Stimulated activated CD4-positive, alpha-beta T cell treated with anti-CD3 and anti-CD28 coated beads, Interleukin-1b, Interleukin-23, amount 100 ng/mL, for 1 hour (primary cell): ENCODE results near the gene PRKCA.
A peak's percentile ranks its signal among the peaks of the same experiment; 100 is the strongest.

Source experiments
- DNase-seq, 2 donors: peaks; one replicate each; pipeline ENCODE4 v3.0.0-alpha.2; 2020; ENCODE audit warnings: low read depth in 2 of 2

Gene PRKCA

DNA sequence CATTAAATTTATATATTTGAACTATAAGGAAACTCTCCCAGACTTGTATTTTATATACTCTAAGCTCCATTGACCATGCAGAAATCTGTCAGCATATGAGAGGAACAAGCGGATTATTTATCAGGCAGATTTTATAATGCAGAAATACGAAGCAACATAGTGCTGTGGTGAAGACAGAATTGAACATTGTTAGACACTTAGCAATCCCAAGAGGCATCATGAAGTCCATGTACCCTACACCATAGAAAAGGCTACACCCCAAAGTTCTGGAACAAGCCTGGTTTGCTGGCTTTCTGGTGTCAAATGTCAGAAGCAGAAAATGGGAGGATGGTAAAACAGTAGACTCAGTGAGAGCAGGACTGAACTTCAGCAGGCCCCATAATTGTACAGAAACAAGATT is 241.1 kb downstream of the PRKCA start:
- no peak for DNase-seq

DNA sequence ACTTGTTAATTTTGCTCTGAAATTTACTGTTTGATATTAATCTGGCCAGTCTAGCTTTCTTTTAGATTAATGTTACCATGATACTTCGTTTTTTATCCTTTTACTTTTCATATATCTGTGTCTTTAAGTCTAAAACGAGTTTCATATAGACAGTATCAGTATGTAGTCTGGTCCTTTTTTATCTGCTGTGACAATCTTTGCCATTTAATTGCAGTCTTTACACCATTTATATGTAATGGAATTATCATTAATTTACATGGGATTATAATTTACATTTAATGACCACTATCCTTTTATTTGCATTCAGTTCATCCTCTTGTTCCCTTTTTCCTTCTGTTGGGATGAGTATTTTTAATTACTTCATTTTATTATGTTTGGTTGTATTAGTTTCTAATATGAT is 243.5 kb downstream of the PRKCA start:
- no peak for DNase-seq

DNA sequence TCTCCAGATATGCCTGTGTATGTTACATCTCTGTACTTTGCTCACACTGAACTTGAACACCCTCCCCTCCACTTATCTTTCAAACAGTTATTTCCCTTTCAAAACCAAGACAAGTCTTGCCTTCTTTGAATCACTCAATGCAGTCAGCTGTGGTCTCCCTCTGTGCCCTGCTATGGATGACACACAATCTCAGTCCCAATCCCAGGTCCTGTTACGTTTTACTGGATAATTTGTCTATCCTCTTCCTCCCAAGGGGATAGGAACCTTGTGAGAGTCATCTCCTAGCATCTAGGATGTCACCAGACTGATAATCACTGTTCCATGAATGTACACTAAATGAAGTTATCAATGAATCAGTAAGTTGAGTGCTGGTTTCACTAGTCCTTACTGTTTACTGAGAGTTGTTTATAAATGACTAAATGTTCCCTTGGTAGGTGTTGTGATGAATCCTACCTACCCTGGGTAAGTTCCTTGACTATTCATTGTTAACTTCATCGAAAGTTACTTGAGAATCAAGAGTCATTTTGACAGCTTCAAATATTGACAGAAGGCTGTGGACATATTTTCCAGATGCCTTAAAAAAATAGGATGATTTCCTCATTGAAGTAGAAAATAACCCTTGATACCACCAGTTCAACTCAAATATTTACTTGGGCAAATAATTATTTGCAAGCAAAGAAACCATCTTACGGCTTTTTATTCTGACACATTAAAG is 244.9 kb downstream of the PRKCA start:
- DNase-seq = no peak

DNA sequence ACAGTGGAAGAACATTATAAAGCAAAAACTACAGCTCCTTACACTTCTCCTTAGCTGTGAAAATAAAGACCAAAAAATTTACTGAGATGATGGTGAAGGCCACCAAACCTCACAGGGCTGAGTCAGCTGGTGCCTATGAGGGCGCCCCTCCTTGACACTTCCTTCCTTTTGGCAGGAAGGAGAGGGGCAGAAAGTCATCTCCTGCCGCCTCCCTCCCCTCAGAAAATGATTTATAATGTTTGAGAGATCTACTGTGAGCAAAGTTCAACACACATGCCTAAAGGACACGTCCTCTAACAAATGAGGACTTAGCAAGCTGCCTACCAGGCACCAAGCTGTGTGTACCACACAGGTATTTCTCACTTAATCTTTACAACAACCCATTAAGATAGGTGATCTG is 245.7 kb downstream of the PRKCA start:
- DNase-seq = no peak

DNA sequence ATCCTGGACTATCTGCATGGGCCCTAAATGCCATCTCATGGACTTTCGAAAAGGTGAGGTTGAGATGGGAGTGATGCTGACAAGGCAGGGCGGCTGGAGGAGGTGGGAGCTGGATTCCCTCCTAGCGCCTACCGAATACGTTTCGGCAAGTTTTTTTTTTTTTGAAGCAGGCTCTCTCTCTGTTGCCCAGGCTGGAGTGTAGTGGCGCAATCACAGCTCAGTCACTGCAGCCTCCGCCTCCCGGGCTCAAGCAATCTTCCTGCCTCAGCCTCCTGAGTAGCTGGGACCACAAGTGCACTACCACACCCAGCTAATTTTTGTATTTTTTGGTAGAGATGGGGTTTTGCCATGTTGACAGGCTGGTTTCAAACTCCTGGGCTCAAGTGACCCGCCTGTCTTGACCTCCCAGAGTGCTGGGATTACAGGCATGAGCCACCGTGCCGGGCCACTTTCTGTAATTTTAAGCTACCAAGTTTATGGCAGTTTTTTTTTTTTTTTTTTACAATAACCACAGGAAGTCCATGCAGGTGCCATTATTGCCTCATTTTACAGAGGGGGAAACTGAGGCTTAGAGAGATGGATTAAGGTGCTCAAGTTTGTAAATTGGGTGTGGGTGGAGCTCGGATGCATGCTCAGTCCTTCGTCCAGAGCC is 246.4 kb downstream of the PRKCA start:
- no peak for DNase-seq

- DNase-seq = no peak
Observed at GRCh38 chr17:66549311-66549704, 246.9 kb downstream of the PRKCA start.

GRCh38 chr17:66549731-66550207 is 247.4 kb downstream of the PRKCA start:
- DNase-seq = no peak

- DNase-seq = no peak
Observed at GRCh38 chr17:66551839-66552238, 249.4 kb downstream of the PRKCA start.

DNA sequence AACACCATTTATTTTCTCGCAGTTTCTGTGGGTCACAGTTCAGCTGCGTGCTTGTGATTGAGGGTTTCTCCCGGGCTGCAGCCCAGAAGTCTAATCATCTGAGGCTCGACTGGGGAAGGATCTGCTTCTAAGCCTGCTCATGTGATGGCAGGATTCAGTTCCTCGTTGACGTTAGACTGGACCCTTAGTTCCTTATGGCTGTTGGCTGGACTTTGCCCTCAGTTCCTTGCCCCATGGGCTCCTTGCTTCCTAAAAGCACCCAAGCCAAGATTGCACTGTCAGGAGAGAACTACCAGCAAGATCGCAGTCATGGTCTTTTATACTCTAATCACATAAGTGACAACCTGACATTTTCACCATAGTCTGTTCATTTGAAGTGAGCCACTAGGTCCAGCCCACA is 250.0 kb downstream of the PRKCA start:
- no peak for DNase-seq

DNA sequence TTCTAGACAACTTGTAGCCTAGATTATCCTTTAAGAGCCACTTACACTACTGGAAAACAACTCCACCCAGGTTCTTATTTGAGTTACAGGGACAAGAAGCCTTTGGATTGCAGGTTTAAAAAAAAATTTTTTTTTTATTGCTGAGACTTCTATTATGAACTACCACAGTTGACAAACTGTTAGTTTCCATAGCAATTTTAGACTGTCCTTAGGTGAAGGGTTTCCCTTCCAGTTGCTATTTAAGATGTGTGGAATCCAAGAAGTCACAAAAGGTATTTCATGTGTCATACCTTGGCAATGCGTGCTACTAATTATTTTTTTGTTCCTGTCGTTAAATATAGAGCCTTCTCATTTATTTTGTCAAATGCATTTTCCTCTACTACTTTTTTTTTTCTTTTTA is 253.2 kb downstream of the PRKCA start:
- no peak for DNase-seq

- DNase-seq = no peak
Observed at GRCh38 chr17:66557200-66557599, 254.8 kb downstream of the PRKCA start.

DNA sequence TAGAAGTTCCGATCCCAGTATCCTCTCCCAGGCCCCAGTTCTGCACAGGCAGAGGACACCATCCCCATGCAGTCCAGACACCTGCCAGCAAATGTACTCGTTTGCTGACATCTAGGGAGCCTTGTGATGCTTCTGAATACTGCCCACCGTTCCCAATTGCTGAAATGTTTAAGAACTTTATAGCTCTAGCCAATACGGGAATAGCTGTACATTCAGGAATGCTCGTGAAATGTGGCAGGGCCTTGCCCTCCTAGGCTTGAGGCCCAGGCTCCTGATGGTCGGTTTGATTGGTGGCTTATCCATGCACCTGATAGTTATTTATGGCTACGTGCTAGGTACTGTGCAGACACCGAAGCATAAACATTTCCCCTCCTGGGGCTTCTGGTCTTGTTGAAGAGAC is 255.5 kb downstream of the PRKCA start:
- no peak for DNase-seq

DNA sequence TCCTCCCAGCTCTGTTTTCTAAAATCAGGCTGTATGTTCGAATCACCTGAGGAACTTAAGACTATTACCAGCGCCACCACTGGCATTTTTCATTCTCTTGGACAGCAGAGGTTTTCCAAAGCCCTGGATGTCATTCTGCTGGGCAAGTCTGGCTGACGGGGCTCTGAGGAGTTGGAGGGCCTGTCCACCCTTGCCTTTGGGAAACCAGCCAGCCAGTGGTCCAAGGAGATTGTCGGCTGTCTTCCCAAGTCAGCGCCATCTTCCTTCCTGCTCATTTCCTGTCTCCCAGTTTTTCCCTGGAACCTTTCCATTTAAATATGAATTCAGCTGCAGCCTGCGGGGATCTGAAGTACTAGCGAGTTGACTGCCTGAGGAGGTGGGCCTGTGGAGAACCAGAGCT is 258.3 kb downstream of the PRKCA start:
- no peak for DNase-seq

DNA sequence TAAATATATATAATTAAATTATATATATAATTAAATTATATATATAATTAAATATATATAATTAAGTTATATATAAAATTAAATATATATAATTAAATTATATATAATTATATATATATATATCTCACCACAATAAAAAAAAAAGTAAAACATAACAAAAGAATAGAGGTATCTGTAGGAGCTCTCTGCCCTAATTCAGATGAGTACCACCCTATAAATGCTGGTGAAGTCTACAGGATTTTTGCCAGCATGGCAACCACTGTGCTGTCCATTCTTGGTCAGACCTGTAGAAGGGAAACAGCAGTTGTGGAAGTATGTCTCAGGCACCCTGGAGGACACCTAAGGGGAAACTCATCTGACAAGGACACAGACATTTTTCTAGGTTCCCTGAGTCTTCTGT is 259.7 kb downstream of the PRKCA start:
- DNase-seq = no peak

- no peak for DNase-seq
Observed at GRCh38 chr17:66564992-66565465, 262.6 kb downstream of the PRKCA start.

GRCh38 chr17:66567234-66568170 is 265.1 kb downstream of the PRKCA start:
- peak; percentile 70 to 72 for DNase-seq

DNA sequence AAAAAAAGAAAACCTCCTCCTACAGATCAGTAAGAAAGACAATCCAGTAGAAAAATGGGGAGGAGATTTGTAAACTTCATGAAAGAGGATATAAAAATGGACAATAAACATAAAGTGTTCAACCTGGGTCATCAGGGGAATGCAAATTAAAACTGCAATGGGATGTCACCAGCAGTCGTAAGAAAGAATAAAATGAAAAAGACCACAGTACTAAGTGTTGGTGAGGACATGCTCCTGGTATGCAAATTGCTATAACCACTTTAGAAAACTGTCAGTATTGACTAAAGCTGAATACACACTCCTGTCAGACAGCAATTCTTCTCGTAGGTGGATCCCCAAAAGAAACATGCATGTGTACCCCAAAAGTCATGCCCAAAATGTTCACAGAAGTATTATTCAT is 267.2 kb downstream of the PRKCA start:
- DNase-seq = no peak

- no peak for DNase-seq
Observed at GRCh38 chr17:66570447-66571195, 268.2 kb downstream of the PRKCA start.

DNA sequence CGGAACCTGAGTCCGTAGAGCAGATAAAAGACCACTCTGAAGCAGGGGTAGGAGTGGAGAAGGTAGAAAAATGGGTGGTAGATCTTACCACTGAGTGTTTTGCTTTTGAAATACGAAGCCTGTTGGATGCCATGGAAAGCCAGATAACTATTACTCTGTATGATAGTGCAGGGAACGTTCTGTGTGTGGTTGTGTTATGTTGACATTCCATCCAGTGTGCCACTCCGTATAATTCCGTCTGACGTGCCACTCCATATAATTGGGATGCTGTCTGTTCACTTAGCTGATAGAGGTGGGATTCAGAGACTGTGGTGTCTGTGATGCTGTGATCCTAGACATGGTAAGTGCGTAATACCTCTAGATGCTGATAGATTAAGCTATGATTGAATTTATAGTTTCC is 269.3 kb downstream of the PRKCA start:
- no peak for DNase-seq

DNA sequence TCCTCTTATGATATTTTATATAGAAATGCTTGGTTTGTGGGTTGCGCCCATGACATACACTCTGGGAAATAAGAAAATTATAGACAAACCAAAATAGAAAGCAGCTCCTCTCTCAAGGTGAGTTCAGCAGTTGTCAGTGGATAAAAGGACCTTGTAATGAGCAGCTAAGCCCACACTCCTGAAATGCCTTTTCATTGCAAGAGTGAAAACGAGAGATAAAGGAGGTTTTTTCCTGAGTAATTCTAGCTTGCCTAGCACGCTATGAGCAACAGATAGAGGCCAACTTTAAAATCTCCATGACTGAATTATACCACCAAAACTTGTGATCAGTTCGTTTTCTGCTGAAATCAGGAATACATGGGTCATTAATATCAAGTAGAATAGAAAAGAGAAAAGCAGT is 270.7 kb downstream of the PRKCA start:
- DNase-seq = no peak

GRCh38 chr17:66574123-66574522 is 271.7 kb downstream of the PRKCA start:
- no peak for DNase-seq

DNA sequence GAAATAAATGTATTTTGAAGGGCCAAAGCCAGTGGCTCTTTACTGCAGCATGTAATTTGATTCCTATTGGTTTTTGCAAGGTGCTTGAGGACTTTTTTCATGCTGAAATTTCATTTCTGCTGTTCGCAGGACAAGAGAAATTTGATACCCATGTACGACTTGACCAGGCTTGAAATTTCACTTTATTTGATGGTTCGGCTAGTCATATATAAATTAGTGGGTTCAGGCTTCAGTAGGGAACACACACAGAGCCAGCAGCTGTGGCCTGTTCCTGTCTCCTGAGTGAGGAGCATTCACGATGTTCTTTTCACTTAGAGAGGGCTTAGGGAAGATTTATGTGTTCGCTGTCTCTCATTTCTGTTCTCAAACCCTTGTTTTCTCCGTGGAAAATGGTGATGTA is 274.1 kb downstream of the PRKCA start:
- no peak for DNase-seq
